K562 (cell line): ENCODE data around the gene MITF. TPM values are rescaled to one million over a fixed set of nuclear protein-coding genes. Genes with fewer than 3 reads are reported as not detected.

Source experiments
- ARID3A ChIP-seq: IDR thresholded peaks from 2 replicates; pipeline ENCODE4 v1.6.1; 2012; ENCODE audit warnings: low read depth, low read length, improper control_type of control experiment, borderline replicate concordance
- CEBPB ChIP-seq: fragments of 450-650 bp; IDR thresholded peaks from 2 replicates; pipeline ENCODE4 v1.6.1; 2016; ENCODE audit warnings: missing genetic modification characterization, missing compliant biosample characterization
- CEBPG ChIP-seq, 3 experiments: fragments of 200-800 bp in 1 of 3; sonication (Bioruptor generic) in 1 of 3; sonication (generic) in 1 of 3; formaldehyde crosslinking in 1 of 3; IDR thresholded peaks in 2 of 3; conservative IDR thresholded peaks in 1 of 3; 2 replicates each; pipeline versions ENCODE4 v1.6.1 to v1.8.0; 2016 to 2022; ENCODE audit warnings: missing compliant biosample characterization in 2 of 3, missing genetic modification characterization in 2 of 3, mild to moderate bottlenecking in 1 of 3, missing genetic modification reagents in 1 of 3
- CTBP1 ChIP-seq: fragments of 450-650 bp; IDR thresholded peaks from 2 replicates; pipeline ENCODE4 v1.6.1; 2016; ENCODE audit warnings: borderline replicate concordance
- FOSL1 ChIP-seq: fragments of 200-800 bp; sonication (Bioruptor generic); conservative IDR thresholded peaks from 2 replicates; pipeline ENCODE4 v1.6.1; 2016; ENCODE audit warnings: missing genetic modification characterization, missing compliant biosample characterization
- FOXA3 ChIP-seq, 2 experiments: fragments of 450-650 bp in 1 of 2; sonication (generic) in 1 of 2; formaldehyde crosslinking; IDR thresholded peaks in 1 of 2; conservative IDR thresholded peaks in 1 of 2; 2 replicates each; pipeline versions ENCODE4 v1.4.0 to v1.8.0; 2020 to 2022; ENCODE audit warnings: mild to moderate bottlenecking in 2 of 2, missing genetic modification reagents in 1 of 2
- GTF2F1 ChIP-seq: IDR thresholded peaks from 2 replicates; pipeline ENCODE4 v1.6.1; 2011; ENCODE audit warnings: low read depth, low read length, improper control_type of control experiment
- JUND ChIP-seq, 2 experiments: IDR thresholded peaks; 2 replicates in 1 of 2; 3 replicates in 1 of 2; pipeline ENCODE4 v1.6.1; 2011; ENCODE audit warnings: borderline replicate concordance in 2 of 2, low read depth in 2 of 2, low read length in 2 of 2, improper control_type of control experiment in 1 of 2, missing biosample characterization in 1 of 2, missing genetic modification characterization in 1 of 2, missing genetic modification reagents in 1 of 2
- KAT8 ChIP-seq: fragments of 450-650 bp; IDR thresholded peaks from 2 replicates; pipeline ENCODE4 v1.6.1; 2016; ENCODE audit warnings: low read depth, mild to moderate bottlenecking
- MCM7 ChIP-seq, 2 experiments: fragments of 450-650 bp; IDR thresholded peaks; 2 replicates each; pipeline ENCODE4 v1.6.1; 2016 to 2018
- MEIS2 ChIP-seq: fragments of 450-650 bp; IDR thresholded peaks from 2 replicates; pipeline ENCODE4 v1.6.1; 2014; ENCODE audit warnings: mild to moderate bottlenecking; ENCODE audit not compliant: partially characterized antibody
- MLX ChIP-seq, 2 experiments: fragments of 450-650 bp in 1 of 2; sonication (generic) in 1 of 2; formaldehyde crosslinking; conservative IDR thresholded peaks; 2 replicates each; pipeline versions ENCODE4 v1.4.0 to v1.8.1; 2020 to 2022; ENCODE audit warnings: mild to moderate bottlenecking in 1 of 2, missing genetic modification reagents in 1 of 2
- MXI1 ChIP-seq: IDR thresholded peaks from 2 replicates; pipeline ENCODE4 v1.6.1; 2011; ENCODE audit warnings: low read depth, mild to moderate bottlenecking, improper control_type of control experiment, low read length
- NFIC ChIP-seq: fragments of 450-650 bp; IDR thresholded peaks from 2 replicates; pipeline ENCODE4 v1.6.1; 2017; ENCODE audit warnings: mild to moderate bottlenecking, inconsistent platforms
- TCFL5 ChIP-seq: fragments of 250-450 bp; sonication (Bioruptor Pico); conservative IDR thresholded peaks from 2 replicates; pipeline ENCODE4 v1.6.1; 2021; ENCODE audit warnings: mild to moderate bottlenecking, moderate library complexity, matching md5 sums
- ZC3H8 ChIP-seq: fragments of 450-650 bp; IDR thresholded peaks from 2 replicates; pipeline ENCODE4 v1.6.1; 2017
- polyA plus RNA-seq, 8 experiments: library from polyadenylated mRNA; depleted of rRNA in 4 of 8; stranded (reverse) in 5 of 8; unstranded in 3 of 8; fragments of >200 nt; fragmentation: Nextera tagmentation in 2 of 8; fragmentation: Illumina TruSeq in 1 of 8; extraction: Ambion mirVana in 2 of 8; extraction: Trizol in 1 of 8; gene quantifications; 2 replicates each; pipeline versions ENCODE4 v1.2.1 to v1.2.3, GENCODE V29; 2011 to 2014; ENCODE audit warnings: inconsistent platforms in 1 of 8, missing spikeins in 1 of 8
- total RNA-seq, 7 experiments: library from RNA; depleted of rRNA in 6 of 7; stranded (reverse); fragments of >200 nt in 6 of 7; fragmentation: Illumina TruSeq in 2 of 7; extraction: Trizol in 2 of 7; gene quantifications; 2 replicates each; pipeline versions ENCODE4 v1.2.1 to v1.2.3, GENCODE V29; 2011 to 2021; ENCODE audit warnings: low replicate concordance in 1 of 7

MITF gene
- total and polyA plus RNA-seq, 9 of the 15 experiments (the other 6 are each of a cell fraction or from before 2014, with no cell fraction given), result 5.6 to 14.9 (median 11.1) TPM

- no peak for TF ChIP-seq ARID3A
- TF ChIP-seq GTF2F1, result no peak
- peak; percentile 44; the same call in 1 of the 2 replicates for TF ChIP-seq FOSL1 (tag)
- TF ChIP-seq FOXA3 (CRISPR knock-in tag; conservative IDR thresholded peaks at IDR 0.05 in 1 of 2, IDR thresholded peaks at IDR 0.05 in 1 of 2), result no peak
- TF ChIP-seq CTBP1, result peak; percentile 42; the same call in 1 of the 2 replicates
- TF ChIP-seq MXI1, result no peak
- no peak for TF ChIP-seq KAT8
- TF ChIP-seq ZC3H8, result no peak
- peak; percentile 5 for TF ChIP-seq MEIS2
- TF ChIP-seq CEBPG (CRISPR knock-in tag; IDR thresholded peaks at IDR 0.05), result no peak
- TF ChIP-seq CEBPG (tag; conservative IDR thresholded peaks at IDR 0.05 in 1 of 2, IDR thresholded peaks at IDR 0.05 in 1 of 2), result 0 out of 4 replicates have a peak, but pooled peaks of 1 of the 2 experiments have one; percentile 14
- TF ChIP-seq JUND (IDR thresholded peaks at IDR 0.05; ENCODE audit: borderline replicate concordance, low read depth, low read length), result no peak
- peak; percentile 27; the same call in 1 of the 3 replicates for TF ChIP-seq JUND (tag; IDR thresholded peaks at IDR 0.05; ENCODE audit: borderline replicate concordance, low read depth, low read length)
- no peak for TF ChIP-seq NFIC
- TF ChIP-seq MLX (CRISPR knock-in tag; conservative IDR thresholded peaks at IDR 0.05), result no peak
- no peak for TF ChIP-seq TCFL5 (CRISPR knock-in tag)
- peak; percentile 45; the same call in 1 of the 2 replicates for TF ChIP-seq CEBPB
- no peak for TF ChIP-seq MCM7 (IDR thresholded peaks at IDR 0.05)
- TF ChIP-seq, all 486 proteins: peak for 8
These were observed 22.9 kb downstream of the MITF start (continued) for GRCh38 chr3:69761896-69762767.
